HepG2 (cell line): ENCODE measurements around the gene RTKN2. TPM values are rescaled to one million over a fixed set of nuclear protein-coding genes. Genes with fewer than 3 reads are reported as not detected.

Experiments used
- ATAC-seq: fragments of 200-7000 bp; cut with Tn5 transposase; 3 replicates; pipeline ENCODE4 v1.9.1; 2020; ENCODE audit warnings: mild to moderate bottlenecking, moderate library complexity
- BruUV-seq: library from RNA; stranded (reverse); fragments of 400-500 nt; replicated peaks from 2 replicates; lab custom pipeline; 2021; lab: Mats Ljungman, UMichigan
- CTCF ChIA-PET: fragments of 300-600 bp; formaldehyde crosslinking; extraction: SDS; loops from one replicate; lab custom pipeline; 2021; ENCODE audit warnings: low total read pairs, inconsistent platforms, low intra/inter-chr PET ratio; lab: Yijun Ruan, JAX
- POLR2A ChIA-PET: fragments of 350-600 bp; sonication (Branson Sonifier 250); formaldehyde crosslinking; loops from one replicate; lab custom pipeline; 2020; ENCODE audit warnings: antibody characterized with exemption, inconsistent platforms; lab: Yijun Ruan, JAX
- DNase-seq: peaks from one replicate; pipeline ENCODE4 v3.0.0-alpha.2; 2015; ENCODE audit warnings: low spot score
- FAIRE-seq: peaks from 3 replicates; lab custom pipeline; 2011; peaks lifted over from hg19 to GRCh38; lab: Jason Lieb, UNC
- H2AFZ ChIP-seq: one replicate; pipeline ENCODE4 v1.6.1; 2011; ENCODE audit warnings: low read length, inconsistent platforms
- H3K27ac ChIP-seq: fragments of 300-600 bp; 3 replicates; pipeline ENCODE4 v1.8.0; 2011; ENCODE audit warnings: mixed run types, mild to moderate bottlenecking, mixed read lengths, low read length, inconsistent platforms; ENCODE audit not compliant: insufficient read depth; ENCODE audit errors: extremely low read length
- H3K27me3 ChIP-seq, 2 experiments: fragments of 200-600 bp in 1 of 2; 2 replicates in 1 of 2; 3 replicates in 1 of 2; pipeline versions ENCODE4 v1.6.0 to v1.8.0; 2011; ENCODE audit warnings: low read length in 2 of 2, mild to moderate bottlenecking in 2 of 2, moderate library complexity in 2 of 2, inconsistent platforms in 1 of 2; ENCODE audit not compliant: insufficient read depth in 2 of 2, control insufficient read depth in 1 of 2
- H3K36me3 ChIP-seq, 2 experiments: fragments of 200-600 bp in 1 of 2; replicated peaks in 1 of 2; 2 replicates in 1 of 2; 3 replicates in 1 of 2; pipeline versions ENCODE4 v1.5.1 to v1.8.0; 2011; ENCODE audit warnings: low read length in 2 of 2, inconsistent platforms in 1 of 2; ENCODE audit not compliant: insufficient read depth in 2 of 2, control insufficient read depth in 1 of 2
- H3K4me1 ChIP-seq: 2 replicates; pipeline ENCODE4 v1.5.1; 2012; ENCODE audit warnings: low read length, inconsistent platforms; ENCODE audit not compliant: insufficient read depth
- H3K4me2 ChIP-seq: 2 replicates; pipeline ENCODE4 v1.6.0; 2011; ENCODE audit warnings: low read depth, low read length, inconsistent platforms
- H3K4me3 ChIP-seq, 3 experiments: fragments of 200-600 bp in 1 of 3; sonication (generic), shearing (Covaris generic) in 1 of 3; replicated peaks in 1 of 3; 2 replicates each; pipeline ENCODE4 v1.5.1; 2011 to 2016; ENCODE audit warnings: low read length in 3 of 3, inconsistent platforms in 2 of 3, low read depth in 2 of 3, mild to moderate bottlenecking in 2 of 3, control low read depth in 1 of 3, mixed read lengths in 1 of 3; ENCODE audit not compliant: insufficient read depth in 1 of 3
- H3K79me2 ChIP-seq: one replicate; pipeline ENCODE4 v1.6.1; 2011; ENCODE audit warnings: low read length, inconsistent platforms; ENCODE audit not compliant: insufficient read depth
- H3K9ac ChIP-seq: 2 replicates; pipeline ENCODE4 v1.6.0; 2011; ENCODE audit warnings: mild to moderate bottlenecking, low read depth, low read length, inconsistent platforms; ENCODE audit not compliant: insufficient read depth
- H3K9me3 ChIP-seq: 2 replicates; pipeline ENCODE4 v1.5.1; 2012; ENCODE audit warnings: mild to moderate bottlenecking, low read length
- H4K20me1 ChIP-seq: 2 replicates; pipeline ENCODE4 v1.6.0; 2011; ENCODE audit warnings: inconsistent platforms, mild to moderate bottlenecking, low read length, moderate library complexity; ENCODE audit not compliant: insufficient read depth
- ARHGAP35 ChIP-seq: sonication (generic); formaldehyde crosslinking; IDR thresholded peaks from 2 replicates; pipeline ENCODE4 v1.9.0; 2022; ENCODE audit warnings: mild to moderate bottlenecking, inconsistent platforms, moderate library complexity, missing genetic modification reagents, borderline replicate concordance
- ATRX ChIP-seq: sonication (generic); formaldehyde crosslinking; IDR thresholded peaks from 2 replicates; pipeline ENCODE4 v1.4.0; 2020; ENCODE audit warnings: missing genetic modification reagents, borderline replicate concordance
- GLI4 ChIP-seq: sonication (generic); formaldehyde crosslinking; IDR thresholded peaks from 2 replicates; pipeline ENCODE4 v1.5.1; 2020; ENCODE audit warnings: missing genetic modification reagents, mild to moderate bottlenecking, moderate library complexity, borderline replicate concordance
- HDAC1 ChIP-seq: sonication (generic); formaldehyde crosslinking; IDR thresholded peaks from 2 replicates; pipeline ENCODE4 v1.5.1; 2020; ENCODE audit warnings: mild to moderate bottlenecking, missing genetic modification reagents
- KIAA2018 ChIP-seq: sonication (generic); formaldehyde crosslinking; IDR thresholded peaks from 2 replicates; pipeline ENCODE4 v1.5.0; 2020; ENCODE audit warnings: mild to moderate bottlenecking, missing genetic modification reagents, borderline replicate concordance
- MAFK ChIP-seq, 2 experiments: IDR thresholded peaks in 1 of 2; conservative IDR thresholded peaks in 1 of 2; 2 replicates each; pipeline ENCODE4 v1.6.1; 2011; ENCODE audit warnings: improper control_type of control experiment in 2 of 2, low read length in 2 of 2
- MTA1 ChIP-seq: sonication (generic); formaldehyde crosslinking; IDR thresholded peaks from 2 replicates; pipeline ENCODE4 v1.4.0; 2020; ENCODE audit warnings: missing genetic modification reagents, mild to moderate bottlenecking, borderline replicate concordance
- MXI1 ChIP-seq: IDR thresholded peaks from 3 replicates; pipeline ENCODE4 v1.6.1; 2012; ENCODE audit warnings: low read depth, low read length, inconsistent platforms, borderline replicate concordance
- TFDP2 ChIP-seq: sonication (generic); formaldehyde crosslinking; IDR thresholded peaks from 2 replicates; pipeline ENCODE4 v1.4.0; 2020; ENCODE audit warnings: missing genetic modification reagents
- ZBTB42 ChIP-seq: sonication (generic); formaldehyde crosslinking; IDR thresholded peaks from 2 replicates; pipeline ENCODE4 v1.5.0; 2020; ENCODE audit warnings: mild to moderate bottlenecking, missing genetic modification reagents
- ZC3H13 ChIP-seq: sonication (generic); formaldehyde crosslinking; IDR thresholded peaks from 2 replicates; pipeline ENCODE4 v1.8.1; 2023; ENCODE audit warnings: mild to moderate bottlenecking, missing genetic modification reagents, moderate library complexity
- ZNF274 ChIP-seq: sonication (generic); formaldehyde crosslinking; IDR thresholded peaks from 2 replicates; pipeline ENCODE4 v1.5.1; 2020; ENCODE audit warnings: mild to moderate bottlenecking, missing genetic modification reagents
- ZNF30 ChIP-seq: sonication (generic); formaldehyde crosslinking; IDR thresholded peaks from 2 replicates; pipeline ENCODE4 v1.5.0; 2020; ENCODE audit warnings: mild to moderate bottlenecking, missing genetic modification reagents
- ZNF547 ChIP-seq: sonication (generic); formaldehyde crosslinking; IDR thresholded peaks from 2 replicates; pipeline ENCODE4 v1.5.1; 2020; ENCODE audit warnings: mild to moderate bottlenecking, missing genetic modification reagents
- ZNF567 ChIP-seq: sonication (generic); formaldehyde crosslinking; IDR thresholded peaks from 2 replicates; pipeline ENCODE4 v1.8.1; 2023; ENCODE audit warnings: mild to moderate bottlenecking, missing genetic modification reagents, borderline replicate concordance
- WGBS: methylation state at CpG from one replicate; pipeline ENCODE4 v1.1.6; 2017; ENCODE audit warnings: low lambda C conversion rate; 5-methylcytosine and 5-hydroxymethylcytosine counted together
- in situ Hi-C: cut with HindIII; loops from 2 replicates; pipeline ENCODE4 v1.10.0; 2017; ENCODE audit warnings: low pct_unique_long_range_greater_than_20kb; ENCODE audit not compliant: extremely low pct_ligation_motif_present
- intact Hi-C: fragments of 100-400 bp; cut with micrococcal nuclease; formaldehyde crosslinking; loops from one replicate; pipeline ENCODE4 v1.10.0; 2022; ENCODE audit not compliant: unreplicated experiment
- polyA plus RNA-seq, 8 experiments: library from polyadenylated mRNA; depleted of rRNA in 3 of 8; stranded (reverse) in 7 of 8; unstranded in 1 of 8; fragments of >200 nt; fragmentation: Illumina TruSeq in 4 of 8; extraction: Trizol in 4 of 8; gene quantifications; 2 replicates each; pipeline versions ENCODE4 v1.2.1 to v1.2.3, GENCODE V29; 2011 to 2016; ENCODE audit warnings: low read depth in 4 of 8, missing spikeins in 1 of 8, mixed read lengths in 1 of 8; ENCODE audit not compliant: insufficient read depth in 1 of 8
- total RNA-seq, 5 experiments: library from RNA; depleted of rRNA; stranded (reverse); fragments of >200 nt; fragmentation: Illumina TruSeq; extraction: Trizol; gene quantifications; 2 replicates each; pipeline ENCODE4 v1.2.3, GENCODE V29; 2016; ENCODE audit warnings: low read depth in 1 of 5

The RTKN2 gene
- total and polyA plus RNA-seq, 2 of the 13 experiments (the other 11 are each of a cell fraction or from before 2014, with no cell fraction given), result 2.2 to 7.0 TPM

GRCh38 chr10:62249957-62250356 is 18.7 kb downstream of the RTKN2 start (continued):
- TF ChIP-seq ZBTB42 (CRISPR knock-in tag) (no peak), GLI4 (CRISPR knock-in tag) (no peak), MTA1 (no peak)

GRCh38 chr10:62248465-62248864 is 20.2 kb downstream of the RTKN2 start:
- Histone ChIP-seq H4K20me1 (no peaks in the 10 kb centered on the region), H3K27me3 (no peaks in the 10 kb centered on the region), H3K4me1 (peaks cover 18% of the 10 kb centered on the region), H3K36me3 (no peaks in the 10 kb centered on the region), H3K4me3 (no peak overlapping the region), H3K9me3 (no peaks in the 10 kb centered on the region), H3K4me2 (no peak overlapping the region), H3K79me2 (peaks cover 8% of the 10 kb centered on the region), H2AFZ (no peak overlapping the region), H3K27ac (no peak overlapping the region), H3K9ac (no peak overlapping the region)
- 100% methylated on average over 1 of the region's 1 CpG for WGBS
- intact Hi-C loops (no loop called here), in situ Hi-C loops (loop anchor here (10.0 kb wide), 2 partner anchors 154 to 204 kb away; no protein-coding TSS in a partner anchor)
- CTCF ChIA-PET, result no interaction called here
- POLR2A ChIA-PET, result no interaction called here
- FAIRE-seq (no peak), ATAC-seq (no peak), DNase-seq (no peak)
- BruUV-seq, result no TSS peak
- TF ChIP-seq ZNF547 (CRISPR knock-in tag) (no peak), ZNF274 (CRISPR knock-in tag) (no peak), ZNF30 (no peak), MAFK (conservative IDR thresholded peaks at IDR 0.05 in 1 of 2, IDR thresholded peaks at IDR 0.05 in 1 of 2; ENCODE audit: low read length in 2 of 2) (no peak), TFDP2 (CRISPR knock-in tag) (no peak), MXI1 (no peak), HDAC1 (CRISPR knock-in tag) (no peak), KIAA2018 (no peak), ZNF567 (CRISPR knock-in tag) (no peak), ZC3H13 (no peak), ARHGAP35 (CRISPR knock-in tag) (no peak), ATRX (CRISPR knock-in tag) (no peak)
